ENCODE results near the gene LRRC37B.
"Not testable (repeated sequence)": the region's sequence is repeated elsewhere in the genome, so short reads cannot be mapped to it uniquely, and the experiment has no call there.

Gene LRRC37B

GRCh38 chr17:32100323-32100722, 93.1 kb downstream of the LRRC37B start:
- DNase-seq = not testable (repeated sequence)

DNA sequence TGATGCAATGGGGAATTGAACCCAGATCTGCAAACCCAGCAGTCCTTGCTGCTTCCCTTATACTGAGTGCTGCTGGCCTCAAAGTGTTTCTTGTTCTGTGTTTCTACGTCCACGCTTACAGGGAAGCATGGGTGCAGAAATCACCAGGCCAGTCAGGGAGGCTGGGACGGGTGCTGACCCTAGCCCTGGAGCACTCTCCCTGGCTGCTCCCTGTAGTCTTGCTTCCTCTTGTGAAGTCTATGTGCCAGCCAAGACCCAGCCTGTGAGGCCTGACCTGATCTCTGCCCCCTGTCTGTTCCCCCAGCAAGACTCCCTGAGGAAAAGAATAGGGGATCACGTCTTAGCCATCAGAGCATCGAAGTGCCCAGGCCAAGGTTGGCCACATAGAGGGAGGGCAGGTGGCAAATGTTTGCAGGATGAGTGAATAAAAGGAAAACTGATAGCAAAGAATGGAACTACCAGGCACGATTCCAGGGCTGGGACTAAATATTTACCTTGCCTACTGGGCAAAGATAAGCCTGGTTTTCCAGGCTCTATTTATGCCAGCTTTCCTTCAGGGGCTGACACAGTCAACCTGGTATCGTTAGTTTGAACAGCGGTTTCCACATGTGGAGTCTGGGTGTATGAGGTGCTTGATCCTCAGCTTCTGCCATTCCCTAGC, 93.9 kb downstream of the LRRC37B start:
- DNase-seq = no peak

DNA sequence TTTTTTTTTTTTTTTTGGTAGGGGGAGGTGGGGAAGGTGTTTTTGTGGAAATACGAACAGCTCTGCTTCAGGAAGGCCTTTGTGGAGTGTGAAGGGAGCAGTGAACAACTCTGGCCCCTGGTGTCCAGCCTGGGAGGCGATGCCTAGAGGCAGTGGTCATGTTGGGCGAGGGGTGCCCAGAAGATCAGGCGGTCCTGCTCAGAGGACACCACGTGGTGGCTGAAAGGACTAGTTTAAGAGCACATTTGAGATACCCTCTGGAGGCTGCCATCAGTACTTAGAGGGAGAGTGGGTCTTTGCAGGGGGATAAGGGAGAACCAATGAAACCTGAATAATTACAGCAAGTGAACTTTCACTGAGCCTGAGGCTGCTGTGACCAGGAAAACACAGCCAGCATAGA, 95.0 kb downstream of the LRRC37B start:
- no peak for DNase-seq

DNA sequence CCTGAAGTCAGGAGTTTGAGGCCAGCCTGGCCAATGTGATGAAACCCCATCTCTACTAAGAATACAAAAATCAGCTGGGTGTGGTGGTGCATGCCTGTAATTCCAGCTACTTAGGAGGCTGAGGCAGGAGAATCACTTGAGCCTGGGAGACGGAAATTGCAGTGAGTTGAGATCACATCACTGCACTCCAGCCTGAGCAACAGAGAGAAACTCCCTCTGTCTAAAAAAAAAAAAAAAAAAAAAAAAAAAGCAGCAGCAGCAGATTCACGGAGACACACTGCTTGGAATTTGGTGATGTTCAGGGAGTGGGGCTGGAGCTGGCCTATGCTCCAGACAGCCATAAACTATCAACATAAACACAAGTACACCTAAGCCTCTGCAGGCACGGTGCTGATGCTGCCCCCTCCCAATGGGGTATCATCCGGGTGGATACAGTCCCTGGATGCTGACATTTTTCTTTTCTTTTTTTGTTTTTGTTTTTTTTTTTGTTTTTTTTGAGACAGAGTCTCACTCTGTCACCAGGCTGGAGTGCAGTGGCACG, 95.5 kb downstream of the LRRC37B start:
- no peak for DNase-seq

All from hematopoietic multipotent progenitor cell treated with erythropoietin and hydrocortisone succinate and interleukin-3 and kit ligand, for 8 days (in vitro differentiated cells).